ENCODE results near the gene RALA.

RALA gene

DNA sequence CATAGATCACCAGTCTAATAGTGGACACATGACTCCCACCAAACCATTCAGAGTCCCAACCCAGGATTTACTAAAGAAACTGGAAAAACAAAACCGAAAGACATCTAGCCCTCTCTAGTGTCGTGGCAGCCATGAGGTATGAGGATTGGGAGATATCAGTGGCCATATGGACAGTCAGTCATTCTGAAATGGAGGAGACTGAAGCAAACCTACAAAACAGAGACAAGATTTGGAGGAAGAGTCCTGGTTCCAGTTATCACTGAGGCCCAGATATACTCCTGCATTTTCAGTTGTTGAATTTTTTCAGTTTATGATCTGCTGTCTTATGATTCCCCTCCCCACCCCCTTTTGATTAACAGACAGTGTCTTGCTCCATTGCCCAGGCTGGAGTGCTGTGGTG lies 9.1 kb upstream of the RALA start:
- peak; percentile 28 for DNase-seq

DNA sequence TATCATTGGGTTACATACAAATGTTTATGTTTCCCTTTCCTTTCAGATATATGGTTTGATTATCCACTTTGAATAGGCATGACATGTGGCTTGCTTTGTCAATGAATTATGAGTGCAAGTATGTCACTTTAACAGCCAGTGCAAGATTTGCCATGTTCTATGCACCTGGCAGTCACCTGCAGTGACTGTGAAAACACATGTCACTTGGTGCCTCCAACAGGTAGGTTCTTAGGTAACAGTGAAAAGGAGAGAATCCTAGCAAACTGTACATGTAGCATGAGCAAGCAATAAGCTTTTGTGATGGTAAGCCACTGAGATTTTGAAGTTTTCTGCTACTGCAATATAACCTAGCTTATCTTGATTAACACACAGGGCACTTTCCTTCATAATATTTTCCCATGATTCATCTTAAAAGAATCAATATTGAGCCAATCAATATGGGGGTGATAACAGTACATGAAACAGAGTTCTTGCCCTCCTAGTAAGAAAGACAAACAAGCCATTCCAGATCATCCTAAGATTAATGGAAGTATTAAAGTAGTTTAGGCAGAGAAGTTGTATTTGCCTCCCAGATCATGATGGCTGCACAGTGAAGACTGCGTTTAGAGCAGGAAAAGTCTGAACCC lies 7.9 kb upstream of the RALA start:
- DNase-seq: no peak

DNA sequence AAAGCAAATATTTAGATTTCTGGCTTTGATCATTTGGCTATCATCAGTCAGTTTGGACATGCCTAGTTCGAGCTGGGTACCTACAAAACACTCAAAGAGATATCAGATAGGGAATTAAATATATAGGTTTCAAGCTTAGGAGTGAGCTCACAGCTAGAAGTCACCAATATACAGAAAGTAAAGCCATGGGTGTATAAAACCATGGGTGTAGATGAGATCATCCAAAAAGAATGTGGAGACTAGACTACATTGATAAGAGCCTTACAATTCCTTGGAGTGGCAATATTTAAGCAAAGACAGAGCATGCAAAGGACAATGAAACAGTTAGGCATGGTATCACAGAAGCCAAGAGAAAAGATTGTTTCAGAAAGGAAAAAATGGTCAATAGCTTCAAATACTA lies 7.2 kb upstream of the RALA start:
- DNase-seq: no peak

DNA sequence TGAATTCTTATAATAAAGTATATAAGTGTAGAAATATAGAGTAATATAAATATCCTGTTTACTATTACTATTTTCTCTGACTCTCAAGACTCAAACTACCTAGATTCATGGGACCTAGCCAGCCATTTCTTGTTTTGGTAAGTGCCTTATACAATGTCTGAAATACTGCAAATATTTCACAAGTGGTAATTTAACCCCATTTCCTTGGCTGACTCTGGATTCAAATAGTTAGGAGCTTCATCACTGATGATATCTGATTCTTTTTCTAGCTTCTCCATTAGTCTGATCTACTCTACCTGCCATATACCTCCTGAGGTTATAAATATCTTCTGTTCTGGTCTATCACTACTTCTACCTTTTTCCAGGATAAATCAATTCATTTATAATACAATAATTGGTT lies 6.4 kb upstream of the RALA start:
- no peak for DNase-seq

DNA sequence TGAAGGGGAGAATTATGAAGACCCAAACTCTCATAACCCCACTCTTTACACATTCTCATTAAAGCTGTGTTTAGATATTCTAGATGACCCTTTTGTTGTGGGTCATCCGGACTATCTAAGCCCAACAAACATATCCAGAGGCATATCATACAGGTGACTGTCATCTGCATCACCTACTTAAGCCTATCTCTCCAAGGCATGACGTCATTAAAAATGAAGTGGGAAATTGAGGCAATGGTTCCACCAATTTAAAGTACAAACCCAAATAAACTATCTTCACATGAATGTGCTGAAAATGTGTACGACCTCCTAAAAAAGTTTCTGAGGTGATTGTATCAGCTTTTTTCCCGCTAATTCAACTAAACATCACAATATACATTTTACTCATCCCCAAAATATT lies 4.5 kb upstream of the RALA start:
- DNase-seq: no peak

DNA sequence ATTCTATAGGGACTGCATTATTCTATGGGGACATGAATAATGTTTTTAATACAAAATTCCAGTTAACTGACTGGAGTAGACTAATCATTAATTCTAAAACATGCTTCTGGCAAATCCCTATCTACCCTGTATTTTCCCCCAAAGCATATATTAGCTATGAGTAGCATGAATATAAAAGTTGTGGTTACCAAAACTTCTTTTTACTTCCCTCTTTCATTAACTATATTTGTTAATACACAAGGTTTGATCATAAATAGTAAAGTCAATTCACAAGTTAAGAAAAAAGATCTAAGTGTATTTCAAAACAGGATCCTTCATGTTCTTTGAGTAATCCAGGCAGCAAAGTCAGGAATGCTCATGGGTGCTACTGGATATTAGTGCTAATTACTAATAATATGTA lies 2.9 kb upstream of the RALA start:
- DNase-seq: peak; percentile 61

DNA sequence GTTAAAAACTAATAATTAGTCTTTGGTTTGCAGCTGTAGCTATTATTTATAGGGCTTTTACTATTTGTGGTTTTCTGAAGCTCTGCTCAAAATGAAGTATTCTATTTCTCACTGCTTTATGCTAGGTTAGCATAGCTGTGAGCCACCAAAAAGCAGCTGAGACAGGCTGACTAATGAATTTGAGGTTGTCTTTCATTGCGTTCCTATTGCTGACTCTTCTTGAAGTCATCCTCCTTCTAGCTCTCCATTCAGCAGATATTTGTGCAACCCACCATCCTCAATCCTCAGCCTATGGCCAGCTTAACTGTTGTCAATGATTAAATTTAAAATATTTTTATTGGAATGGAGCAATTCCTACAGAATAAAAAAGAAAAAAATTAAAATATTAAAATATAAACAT lies 2.1 kb upstream of the RALA start:
- peak; percentile 85 for DNase-seq

DNA sequence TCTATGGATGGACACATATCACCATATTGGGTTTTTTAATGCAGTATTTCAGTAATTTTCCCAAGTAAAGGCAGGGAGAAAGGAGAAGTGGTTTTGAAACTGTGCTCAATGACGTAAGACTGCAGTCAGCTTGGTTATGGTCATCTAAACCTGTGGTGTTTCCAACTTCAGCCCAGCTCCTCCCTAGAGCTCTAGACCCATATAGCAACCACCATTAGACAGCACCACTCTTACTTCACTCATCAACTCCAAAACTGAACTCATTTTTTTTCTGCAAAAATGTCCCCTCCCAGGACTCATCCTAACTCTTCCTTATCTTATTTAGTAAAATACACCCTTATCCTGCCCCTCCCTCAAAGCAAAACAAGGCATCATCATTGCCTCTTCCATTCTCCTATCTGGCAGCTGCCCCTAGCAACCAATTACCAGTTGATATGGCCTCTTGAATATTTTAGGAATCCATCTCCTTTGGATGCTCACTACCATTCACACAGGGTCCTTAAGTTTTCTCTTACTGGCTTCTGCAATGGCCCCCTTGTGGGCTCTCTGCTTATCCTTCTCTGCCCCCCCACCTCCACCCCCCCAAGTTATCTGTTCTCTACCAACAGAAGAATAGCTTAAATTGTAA lies 1.5 kb upstream of the RALA start:
- peak; percentile 96 for DNase-seq

DNA sequence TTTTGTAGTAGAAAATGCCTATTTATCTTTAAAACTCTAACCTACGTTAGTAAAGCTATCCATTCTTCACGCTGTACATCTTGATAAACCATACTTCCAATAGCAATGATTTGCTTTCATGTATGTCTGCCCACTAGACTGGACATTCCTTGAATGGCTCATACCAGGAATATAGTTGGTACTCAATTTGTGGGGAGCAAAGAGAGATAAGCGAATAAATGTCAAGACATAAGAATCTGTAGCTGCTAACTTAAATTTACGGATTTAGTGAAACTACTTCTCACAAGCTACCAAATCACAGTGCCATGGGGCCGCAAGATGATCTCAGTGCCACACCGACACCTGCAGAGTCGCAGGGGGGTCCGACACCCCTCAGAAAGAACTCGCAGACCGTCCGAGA lies 763 bp upstream of the RALA start:
- DNase-seq: no peak

DNA sequence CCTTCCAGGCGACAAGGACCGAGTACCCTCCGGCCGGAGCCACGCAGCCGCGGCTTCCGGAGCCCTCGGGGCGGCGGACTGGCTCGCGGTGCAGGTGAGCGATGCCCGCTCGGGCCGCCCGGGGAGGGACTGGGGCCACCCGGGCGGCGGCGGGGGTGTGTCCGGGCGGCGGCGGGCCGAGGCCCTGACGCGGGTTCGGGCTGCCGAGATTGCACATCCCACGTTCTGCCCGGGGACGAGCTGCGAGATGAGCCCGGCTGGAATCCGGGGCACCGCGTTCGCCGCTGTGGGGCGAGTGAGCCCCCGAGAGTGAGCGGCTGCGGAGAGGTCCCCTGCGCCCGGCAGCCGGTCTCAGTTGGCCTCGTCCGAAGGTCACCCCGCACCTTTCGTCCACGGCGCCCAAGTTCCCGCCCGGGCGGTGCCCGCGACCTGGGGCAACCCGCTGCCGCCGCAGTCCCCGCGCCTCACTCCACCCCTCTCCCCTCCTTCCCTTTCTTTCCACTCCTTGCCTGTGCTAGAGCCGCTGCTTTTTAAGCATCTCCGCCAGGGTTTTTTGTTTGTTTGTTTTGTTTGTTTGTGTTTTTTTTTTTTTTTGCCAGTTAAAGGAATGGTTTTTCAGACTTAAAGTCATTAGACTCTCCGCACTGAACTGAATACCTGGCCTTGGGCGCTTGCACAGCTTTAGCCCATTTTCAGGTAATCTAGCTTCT lies 515 bp downstream of the RALA start:
- peak; percentile 24 for DNase-seq

DNA sequence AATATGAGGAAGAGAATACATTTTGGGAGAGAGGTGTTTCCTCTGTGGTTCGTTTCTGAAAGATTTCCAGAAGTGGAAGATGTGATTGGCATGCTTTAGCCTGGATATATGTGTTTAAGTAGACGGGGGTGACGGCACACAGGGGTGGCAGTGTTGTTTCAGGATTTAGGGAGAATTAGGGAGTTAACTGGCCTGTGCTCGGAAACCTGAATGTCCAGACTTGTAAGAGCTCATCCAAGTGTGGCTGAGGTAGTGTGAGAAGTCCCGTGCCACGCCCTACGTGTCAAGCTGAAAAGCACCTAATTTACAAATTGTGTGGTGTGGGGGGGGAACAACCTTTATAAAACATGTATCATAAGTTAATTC lies 1.1 kb downstream of the RALA start:
- peak; percentile 60 for DNase-seq

DNA sequence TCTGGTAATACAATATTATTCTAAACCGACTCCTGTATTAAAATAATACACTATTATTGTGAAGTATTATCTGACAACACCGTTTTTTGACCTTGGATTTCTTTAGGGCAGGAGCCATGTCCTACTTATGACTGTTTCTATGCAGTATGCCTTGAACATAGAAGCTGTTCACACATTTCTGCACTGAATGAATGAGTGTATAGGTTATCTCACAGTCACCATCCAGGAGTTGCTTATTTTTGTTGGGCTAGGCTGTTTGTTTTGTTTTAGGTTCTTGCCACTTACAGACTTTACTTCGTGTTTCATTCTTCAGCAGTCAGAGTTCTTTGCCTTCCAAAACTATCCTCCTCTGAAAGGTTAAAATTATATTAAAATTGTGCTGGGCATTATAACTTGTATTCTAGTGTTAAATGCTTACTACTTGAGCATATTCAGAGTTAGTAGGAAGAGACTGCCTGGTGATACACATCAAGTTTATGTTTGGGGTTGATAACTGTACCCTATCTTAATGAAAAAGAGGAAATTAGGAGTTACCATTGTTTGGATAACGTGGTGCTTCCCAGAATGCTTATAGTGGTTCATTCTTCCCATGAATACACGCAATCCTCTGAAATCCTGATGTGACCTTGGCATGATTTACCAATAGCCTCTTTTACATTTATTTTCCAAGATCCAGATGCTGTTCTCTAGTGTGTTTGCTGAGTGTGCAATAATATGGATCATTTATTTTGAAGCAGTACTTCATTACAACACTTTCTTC lies 1.7 kb downstream of the RALA start:
- DNase-seq: peak; percentile 35

DNA sequence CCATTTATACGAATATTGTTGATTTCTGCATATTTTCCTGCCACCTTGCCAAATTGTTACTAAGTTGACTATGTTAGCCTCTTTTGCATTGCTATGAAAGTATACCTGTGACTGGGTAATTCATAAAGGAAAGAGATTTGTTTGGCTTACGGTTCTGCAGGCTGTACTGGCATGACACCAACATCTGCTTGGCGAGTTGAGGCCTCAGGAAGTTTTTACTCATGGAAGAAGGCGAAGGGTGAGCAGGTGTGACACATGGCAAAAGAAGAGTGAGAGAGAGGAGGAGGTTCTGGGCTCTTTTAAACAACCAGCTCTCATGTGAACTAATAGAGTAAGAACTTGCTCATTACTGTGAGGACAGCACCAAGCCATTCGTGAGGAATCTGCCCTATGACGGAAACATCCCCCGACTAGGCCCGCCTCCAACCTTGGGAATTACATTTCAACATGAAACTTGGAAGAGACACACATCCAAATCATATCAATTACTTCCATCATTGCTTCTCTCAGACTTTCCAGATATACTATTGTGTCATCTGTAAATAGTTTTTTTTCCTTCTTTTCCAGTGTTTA lies 8.4 kb downstream of the RALA start:
- no peak for DNase-seq

DNA sequence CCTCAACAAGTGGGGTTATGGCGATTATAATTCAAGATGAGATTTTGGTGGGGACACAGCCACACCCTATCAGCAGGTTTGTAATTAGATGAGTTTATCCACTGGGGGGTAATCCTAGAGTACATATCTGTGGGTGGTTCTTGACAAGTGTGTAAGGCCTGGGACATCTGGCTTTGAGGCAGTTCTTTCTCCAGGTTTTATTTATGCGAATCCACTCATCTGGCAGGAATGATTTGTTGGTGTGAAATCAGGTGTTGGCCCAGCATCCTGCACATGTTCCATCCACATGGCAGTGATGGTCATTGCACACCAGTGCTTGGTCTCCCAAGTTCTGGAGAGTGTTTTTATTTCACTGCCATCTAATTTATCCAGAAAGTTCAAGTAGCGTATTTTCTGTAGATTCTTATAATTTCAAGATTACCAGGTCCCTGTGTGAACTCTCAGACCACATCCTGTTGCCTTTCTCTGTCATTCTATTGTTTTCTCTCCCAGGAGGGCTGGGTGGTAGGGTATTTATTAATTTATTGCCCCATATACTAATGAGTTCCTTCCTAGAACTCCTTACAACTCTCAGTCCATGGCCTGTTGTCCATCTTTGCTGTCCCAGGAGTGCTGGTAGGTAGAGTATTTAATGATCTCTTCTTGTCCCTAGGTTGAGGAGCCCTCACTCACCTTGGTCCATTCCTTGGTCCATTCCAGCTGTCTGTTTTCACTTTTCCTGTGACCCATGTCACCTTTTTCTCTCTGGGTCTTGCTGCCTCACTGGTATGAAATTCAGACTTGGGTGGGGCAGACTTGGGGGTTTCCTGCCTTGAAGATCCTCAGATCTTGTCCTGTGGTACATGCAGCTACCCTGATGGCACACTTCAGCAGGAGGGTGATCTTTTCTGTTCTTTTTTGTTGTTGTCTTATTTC lies 10.4 kb downstream of the RALA start:
- no peak for DNase-seq

DNA sequence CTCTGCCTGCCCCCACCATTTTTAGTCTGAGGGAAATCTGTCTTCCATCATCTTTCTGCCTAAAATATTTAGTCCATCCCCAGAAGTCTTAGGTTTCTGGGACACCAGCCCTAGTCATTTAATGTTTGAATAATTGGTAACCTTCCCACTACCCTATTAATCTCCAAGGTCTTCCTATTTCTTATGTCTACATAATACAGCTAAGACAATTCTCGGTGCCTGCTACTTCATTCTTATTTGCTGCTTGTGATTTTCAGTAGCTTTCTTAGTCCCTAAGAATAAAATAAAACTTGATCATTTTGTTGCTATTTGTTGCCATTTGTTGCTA lies 11.1 kb downstream of the RALA start:
- no peak for DNase-seq

DNA sequence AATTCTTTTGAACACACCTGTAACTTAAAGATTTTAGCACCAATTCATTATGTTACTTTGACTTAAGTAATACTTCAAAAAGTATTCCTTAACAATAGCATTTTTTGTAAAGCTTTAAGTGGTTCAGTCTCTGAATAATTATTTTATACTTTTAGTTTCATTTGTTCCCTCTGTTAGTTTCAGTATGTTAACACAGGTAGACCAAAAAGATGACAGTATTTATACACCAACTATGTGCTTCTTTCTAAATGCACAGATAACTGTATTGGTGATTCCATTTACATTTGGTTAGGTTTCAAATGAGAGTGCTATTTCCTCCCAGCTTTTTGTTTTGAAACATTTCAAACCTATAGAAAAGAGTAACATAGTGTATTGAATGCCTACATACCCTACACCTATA lies 14.0 kb downstream of the RALA start:
- no peak for DNase-seq

DNA sequence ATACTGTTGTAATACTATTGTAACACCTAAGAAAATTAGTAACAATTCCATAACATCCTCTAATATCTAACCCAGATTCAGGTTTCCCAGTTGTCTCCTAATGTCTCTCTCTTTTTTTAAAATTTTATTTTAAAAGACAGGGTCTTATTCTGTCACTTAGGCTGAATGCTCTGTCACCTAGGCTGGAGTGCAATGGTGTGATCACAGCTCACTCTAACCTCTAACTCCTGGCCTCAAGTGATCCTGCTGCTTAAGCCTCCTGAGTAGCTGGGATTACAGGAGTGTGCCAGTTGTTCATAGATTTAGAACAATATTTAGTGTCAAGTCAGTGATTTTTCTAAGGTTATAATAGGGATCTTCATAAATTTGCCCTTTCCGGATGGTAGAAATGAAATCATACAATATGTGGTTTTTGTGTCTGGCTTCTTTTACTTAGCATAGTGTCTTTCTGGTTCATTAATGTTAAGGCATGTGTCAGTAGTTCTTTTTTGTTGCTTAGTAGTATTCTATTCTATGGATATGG lies 14.7 kb downstream of the RALA start:
- DNase-seq: no peak

DNA sequence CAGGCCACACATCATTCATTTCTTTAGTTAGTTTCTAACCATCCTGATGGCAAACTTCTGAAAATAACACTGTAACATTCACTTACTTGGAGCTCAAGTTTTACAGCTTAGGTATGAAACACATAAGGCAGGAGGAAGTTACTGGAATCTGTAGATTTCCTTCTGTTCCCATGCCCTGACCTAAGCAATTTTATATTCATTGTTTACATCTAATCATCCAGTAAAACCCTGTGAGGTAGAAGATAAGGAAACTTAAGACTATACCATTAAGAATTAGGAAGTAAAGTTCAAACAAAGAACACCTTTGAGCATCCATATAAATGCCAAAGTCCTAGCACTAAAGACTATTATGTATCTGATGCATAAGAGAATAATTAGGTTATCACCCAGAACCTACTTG lies 19.5 kb downstream of the RALA start:
- no peak for DNase-seq

DNA sequence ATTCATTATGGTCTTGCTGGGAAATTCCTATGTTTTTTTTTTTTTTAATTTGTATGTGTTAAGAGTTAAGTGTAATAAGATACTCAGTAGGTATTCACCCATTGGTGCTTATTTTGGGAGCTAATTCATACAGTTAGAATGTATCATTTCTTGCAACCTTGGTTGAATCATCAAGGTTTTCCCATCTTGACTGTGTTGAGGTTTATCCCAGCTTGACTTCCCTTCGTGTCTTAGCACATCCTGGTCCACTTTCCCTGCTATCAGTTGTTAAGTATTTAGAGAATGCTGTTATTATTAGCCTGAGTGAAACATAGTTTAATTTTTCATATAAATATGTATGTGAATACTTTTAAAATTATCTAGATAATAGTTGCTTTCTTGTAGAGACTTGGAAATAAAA lies 20.8 kb downstream of the RALA start:
- DNase-seq: no peak

DNA sequence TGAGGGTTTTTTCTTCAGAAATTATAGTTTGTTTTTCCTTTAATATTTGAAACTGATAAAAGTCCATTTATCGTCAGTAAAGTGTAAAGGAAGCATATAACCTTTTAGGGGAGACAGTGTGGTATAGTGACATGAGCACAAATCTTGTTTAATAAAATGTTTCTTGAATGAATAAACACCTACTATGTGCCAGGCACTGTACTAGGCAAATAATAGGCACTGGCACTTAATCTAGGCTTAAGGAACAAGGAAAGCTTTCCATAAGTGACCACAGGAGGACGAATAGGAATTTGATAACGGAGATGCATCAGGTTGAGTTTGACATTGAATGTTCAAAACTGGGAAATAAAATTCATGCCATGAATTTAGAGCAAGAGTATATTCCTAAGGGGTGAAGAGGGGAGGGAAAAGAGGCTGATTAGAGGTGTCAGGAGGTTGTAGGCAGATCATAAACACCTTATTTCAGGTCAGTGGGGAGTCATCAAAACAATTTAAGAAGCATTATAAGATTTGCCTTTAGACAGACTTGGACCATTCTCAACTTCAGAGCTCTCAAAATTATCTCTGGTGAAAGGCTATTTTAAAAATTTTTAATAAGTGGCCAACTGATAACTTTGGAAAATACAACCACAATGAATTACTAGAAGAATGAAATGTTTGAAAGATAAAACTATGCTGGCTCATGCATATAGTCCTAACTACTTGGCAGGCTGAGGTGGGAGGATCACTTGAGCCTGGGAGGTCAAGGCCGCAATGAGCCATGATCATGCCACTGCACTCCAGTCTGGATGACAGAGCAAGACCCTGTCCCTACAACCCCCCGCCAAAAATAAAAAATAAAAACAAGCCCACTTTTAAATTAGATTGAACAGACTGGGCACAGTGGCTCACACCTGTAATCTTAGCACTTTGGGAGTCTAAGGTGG lies 22.4 kb downstream of the RALA start:
- DNase-seq: no peak

DNA sequence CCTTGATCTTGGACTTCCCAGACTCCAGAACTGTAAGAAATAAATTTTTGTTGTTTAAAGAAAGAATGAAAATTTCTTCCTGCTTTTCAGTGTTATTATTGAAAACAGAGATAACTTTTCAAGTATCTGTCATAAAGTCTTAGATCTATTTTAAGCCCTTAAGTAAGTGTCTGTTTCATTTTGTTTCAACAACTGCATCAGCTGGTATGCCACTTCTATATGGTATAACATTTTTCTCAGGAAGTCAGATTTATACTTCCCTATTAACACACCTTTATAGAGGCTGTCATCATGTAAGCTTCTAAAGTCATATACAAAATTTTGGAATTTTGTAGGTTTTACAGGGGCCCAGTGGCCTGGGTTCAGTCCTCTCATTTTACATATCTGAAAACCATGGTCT lies 24.4 kb downstream of the RALA start:
- DNase-seq: no peak
